ENCODE results near the gene KIRREL3.
"Not testable (repeated sequence)": the region's sequence is repeated elsewhere in the genome, so short reads cannot be mapped to it uniquely, and the experiment has no call there.

The KIRREL3 gene

DNA sequence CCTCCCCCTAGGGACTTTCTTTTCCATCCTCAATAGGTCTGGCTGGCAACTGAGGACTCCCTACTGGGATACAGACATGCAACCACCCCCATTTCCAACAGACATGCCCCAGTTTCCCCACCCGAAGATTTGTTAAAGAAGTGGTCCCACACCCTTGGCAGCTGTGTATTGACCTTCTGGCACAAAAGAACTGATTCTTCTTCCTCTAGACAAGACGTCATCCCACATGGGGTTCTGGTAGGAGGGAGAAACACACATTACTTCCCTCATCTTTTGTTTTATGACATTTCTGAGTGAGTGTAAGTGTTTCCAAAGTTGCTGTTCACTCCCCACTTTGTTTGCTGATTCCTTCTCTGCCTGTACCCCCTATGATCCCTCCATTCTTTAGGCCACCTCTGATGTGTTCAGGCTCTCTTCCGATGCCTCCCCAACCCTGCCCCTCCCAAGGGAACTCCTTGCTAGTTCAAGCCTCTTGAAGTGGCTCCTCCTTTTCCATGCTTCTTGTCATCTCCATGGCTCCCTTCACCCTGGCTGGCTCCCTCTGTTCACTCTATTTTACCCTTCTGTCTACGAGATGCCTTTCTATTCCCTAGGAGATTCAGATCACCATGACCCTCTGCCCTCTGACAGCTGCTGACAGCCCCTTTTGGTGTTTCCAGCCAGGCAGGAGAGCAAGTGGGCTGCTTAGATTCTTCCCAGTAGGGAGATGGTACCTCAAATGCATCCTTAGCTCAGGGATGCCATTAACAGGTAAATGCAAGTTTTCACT lies 4.3 kb downstream of the KIRREL3 start:
- no peak for DNase-seq

DNA sequence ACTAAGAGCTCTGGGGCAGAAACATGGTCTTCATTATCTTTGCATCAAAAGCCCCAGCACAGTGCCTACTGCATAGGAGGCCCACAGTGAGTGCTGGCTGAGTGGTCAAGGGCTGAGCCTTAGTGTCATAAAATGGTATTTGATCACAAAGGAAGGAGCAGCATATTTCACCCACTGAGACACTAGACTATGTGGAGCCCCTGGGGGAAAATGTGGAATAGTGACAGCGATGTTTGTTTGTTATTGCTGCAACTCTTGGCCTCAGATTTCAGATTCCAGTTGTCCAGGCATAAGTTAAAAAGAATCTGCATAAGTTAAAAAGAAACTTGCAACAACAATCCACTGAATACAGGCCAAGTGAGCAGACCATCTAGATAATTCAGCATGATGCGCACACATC lies 7.0 kb downstream of the KIRREL3 start:
- no peak for DNase-seq

DNA sequence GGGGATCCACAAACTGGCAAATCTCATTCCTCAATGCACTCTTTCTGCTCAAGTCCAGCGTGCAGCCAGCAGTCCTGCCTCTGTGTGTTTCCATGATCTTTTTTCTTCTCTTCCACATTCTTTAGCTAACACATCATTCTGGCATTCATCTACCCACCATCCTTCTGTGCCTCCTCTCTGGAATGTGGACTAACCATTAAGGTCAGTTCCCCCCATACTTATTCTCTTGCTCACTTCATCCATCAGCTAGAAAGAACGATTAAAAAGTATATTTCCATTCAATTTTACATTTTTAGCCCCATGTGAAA lies 7.8 kb downstream of the KIRREL3 start:
- DNase-seq, result no peak

DNA sequence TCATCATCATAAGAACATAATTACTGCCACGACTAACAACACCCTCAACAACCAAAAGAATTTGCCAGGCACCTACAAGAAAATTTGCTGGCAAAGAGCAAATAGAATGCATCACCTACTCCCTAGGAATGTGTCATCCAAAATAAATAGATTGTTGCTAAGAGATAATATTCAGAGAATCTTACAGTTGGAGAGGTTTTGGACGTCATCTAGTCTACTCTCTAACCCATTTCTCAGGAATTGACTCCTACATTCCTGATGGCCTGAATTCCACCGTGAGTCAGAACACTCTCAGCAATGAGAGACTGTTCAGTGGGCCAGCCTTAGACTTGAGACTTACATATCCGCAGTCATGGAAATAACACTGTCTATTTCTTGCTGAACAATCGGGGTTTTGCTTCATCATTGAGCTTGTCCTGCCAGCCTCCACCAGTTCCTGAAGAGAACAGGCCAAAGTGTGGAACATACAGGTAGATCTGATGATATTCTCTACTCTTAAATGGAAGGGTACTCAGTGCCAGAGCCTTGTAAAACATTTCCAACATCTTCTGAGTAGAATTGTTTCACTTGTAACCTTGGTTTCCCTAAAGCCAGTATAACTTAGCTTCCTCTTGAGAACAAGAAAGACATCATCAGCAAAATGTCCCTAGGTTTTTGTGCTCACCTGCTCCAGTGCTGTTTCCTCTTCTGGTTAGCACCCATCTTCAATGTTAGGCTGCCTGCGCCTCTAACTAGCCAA lies 8.3 kb downstream of the KIRREL3 start:
- DNase-seq, result no peak

GRCh38 chr11:126991596-126991995 lies 9.0 kb downstream of the KIRREL3 start:
- DNase-seq, result no peak

- no peak for DNase-seq
These were observed 9.7 kb downstream of the KIRREL3 start for GRCh38 chr11:126990716-126991480.

GRCh38 chr11:126989942-126990715 lies 10.4 kb downstream of the KIRREL3 start:
- DNase-seq, result peak; percentile 4 to 73

DNA sequence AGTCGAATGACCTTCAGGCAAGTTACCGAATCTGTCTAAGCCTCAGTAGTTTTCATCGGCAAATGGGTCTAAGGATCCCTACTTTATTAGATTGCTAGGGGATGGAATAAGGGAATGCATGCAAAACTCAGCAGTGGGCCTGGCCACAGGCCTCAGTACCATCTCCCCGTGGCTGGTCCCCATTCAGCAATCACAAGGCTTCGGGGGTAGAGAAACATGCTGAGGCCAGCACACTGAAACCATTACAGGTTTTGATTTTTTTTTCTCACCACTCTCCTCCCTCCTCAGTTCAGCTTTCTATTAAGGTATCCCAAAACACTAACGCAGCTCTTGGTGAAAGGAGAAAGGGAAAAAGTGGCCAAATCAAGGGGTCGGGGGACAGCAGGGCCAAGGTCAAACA lies 11.9 kb downstream of the KIRREL3 start:
- no peak for DNase-seq

DNA sequence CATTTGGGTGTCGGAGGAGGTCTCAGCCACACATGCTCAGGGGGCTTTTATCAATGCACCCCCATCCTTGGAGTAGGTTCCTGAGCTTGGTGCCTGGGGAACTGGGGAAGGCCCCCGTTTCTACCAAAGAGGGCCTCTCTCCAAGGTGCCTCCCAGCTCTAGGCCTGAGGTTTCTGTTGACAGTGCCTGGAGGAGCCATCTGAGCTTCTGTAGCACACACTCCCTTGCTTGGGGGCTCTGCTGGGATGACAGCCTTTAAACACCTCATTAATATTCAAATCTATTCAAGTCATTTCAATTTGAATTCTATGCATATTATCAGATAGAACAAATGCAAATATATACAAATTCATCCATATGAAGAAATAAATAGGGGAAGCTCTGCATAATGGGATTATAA lies 18.9 kb downstream of the KIRREL3 start:
- no peak for DNase-seq

- DNase-seq, result no peak
These were observed 21.7 kb downstream of the KIRREL3 start for GRCh38 chr11:126978911-126979310.

- DNase-seq, result no peak
These were observed 22.4 kb downstream of the KIRREL3 start for GRCh38 chr11:126978165-126978564.

GRCh38 chr11:126973051-126973450 lies 27.5 kb downstream of the KIRREL3 start:
- no peak for DNase-seq

- no peak for DNase-seq
These were observed 29.3 kb downstream of the KIRREL3 start for GRCh38 chr11:126971305-126971704.

GRCh38 chr11:126969865-126970479 lies 30.6 kb downstream of the KIRREL3 start:
- DNase-seq, result no peak

DNA sequence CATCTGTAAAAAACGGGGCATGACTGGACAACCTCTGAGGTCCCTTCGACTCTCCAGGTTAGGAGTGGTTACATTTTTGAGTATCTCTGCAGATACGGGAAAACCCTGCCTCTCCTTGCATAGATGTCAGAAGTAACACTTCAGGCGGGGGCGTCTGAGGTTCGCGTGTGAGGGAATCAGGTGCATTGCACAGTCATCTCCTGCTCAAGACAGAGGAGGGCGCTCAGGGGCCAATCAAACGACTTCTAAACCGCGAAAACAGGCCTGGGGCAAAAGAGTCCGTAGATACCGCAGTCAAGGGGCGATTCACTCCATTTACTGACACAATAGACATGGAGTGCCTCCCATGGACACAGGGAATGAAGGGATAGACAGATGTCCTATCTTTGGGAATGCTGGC lies 31.7 kb downstream of the KIRREL3 start:
- no peak for DNase-seq

DNA sequence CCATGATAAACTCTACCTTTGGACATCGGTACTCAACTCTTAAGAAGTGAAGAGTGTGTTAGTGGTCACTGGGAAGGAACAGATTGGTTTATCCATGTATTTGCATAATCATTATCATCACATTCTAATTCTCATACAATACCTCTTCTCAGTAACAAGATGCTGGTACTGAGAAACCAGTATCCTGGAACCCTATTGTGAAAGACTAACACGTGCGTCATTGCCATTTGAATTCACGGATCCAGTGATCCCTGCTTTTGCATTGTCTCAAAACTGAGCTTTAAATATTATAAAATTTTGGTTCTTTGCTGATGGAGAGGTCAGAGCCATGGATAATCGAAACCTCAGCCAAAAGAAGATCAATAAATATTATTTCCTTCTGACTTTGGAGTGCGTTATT lies 35.2 kb downstream of the KIRREL3 start:
- no peak for DNase-seq

- no peak for DNase-seq
These were observed 36.8 kb downstream of the KIRREL3 start for GRCh38 chr11:126963603-126964363.

DNA sequence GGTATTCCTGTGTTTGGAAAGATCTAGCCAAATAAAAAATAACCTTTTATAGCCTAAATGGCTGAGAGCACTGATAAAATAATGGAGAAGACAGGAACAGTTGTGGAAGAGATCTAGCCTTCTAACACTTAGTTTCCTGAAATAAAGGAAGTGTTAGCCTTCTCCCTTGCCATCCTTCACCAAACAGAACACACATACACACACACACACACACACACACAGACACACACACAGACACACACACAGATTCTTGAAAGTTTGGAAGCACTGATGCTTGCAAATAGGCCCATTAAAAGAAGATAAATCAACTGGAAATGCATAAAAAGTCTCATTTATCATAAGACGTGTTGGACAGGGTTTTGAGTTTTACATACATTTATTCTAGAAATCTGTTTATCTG lies 37.5 kb downstream of the KIRREL3 start:
- no peak for DNase-seq

DNA sequence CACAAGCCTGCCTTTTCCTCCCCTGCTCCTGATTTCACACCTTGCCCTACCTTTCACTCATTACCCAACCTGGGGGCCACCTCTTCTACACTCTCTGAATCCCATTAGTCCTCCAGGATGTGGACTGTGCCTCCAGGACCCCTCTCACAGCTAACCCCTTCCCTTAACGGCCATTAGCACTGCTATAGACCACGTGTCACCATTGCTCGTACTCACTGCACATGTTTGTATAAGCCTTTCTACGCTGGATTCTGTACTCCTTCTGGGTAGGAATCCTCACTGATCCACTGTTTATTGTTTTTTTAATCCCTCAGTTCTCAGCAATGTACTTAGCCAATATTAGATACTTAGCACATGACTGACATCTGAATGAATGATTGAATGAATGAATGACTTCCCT lies 40.9 kb downstream of the KIRREL3 start:
- no peak for DNase-seq

DNA sequence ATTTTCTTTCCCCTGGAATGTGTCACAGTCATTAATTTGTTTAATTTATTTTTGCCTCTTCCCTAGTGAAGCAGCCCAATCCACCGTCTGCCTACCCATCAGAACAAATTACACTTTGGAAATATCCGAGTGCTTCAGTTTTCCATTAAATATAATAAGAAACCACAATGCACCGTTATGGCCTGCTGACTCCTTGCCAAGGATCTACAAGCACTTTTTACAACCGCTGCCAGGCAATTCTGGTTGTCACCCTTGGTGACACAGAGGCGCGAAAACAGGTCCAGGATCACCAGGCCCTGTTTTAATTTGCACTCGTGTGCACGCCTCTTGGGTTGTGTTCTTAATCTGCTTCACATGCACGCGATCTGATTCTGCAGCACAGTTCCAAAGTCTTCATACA lies 43.9 kb downstream of the KIRREL3 start:
- DNase-seq, result no peak

DNA sequence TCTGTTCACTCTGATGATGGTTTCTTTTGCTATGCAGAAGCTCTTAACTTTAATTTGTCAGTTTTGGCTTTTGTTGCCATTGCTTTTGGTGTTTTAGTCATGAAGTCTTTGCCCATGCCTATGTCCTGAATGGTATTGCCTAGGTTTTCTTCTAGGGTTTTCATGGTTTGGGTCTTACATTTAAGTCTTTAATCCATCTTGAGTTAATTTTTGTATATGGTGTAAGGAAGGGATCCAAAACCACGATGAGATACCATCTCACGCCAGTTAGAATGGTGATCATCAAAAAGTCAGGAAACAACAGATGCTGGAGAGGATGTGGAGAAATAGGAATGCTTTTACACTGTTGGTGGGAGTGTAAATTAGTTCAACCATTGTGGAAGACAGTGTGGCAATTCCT lies 48.0 kb downstream of the KIRREL3 start:
- DNase-seq, result not testable (repeated sequence)

GRCh38 chr11:126951465-126951864 lies 49.1 kb downstream of the KIRREL3 start:
- no peak for DNase-seq
